ENCODE data around the gene PIGR. TPM values are rescaled to one million over a fixed set of nuclear protein-coding genes. Genes with fewer than 3 reads are reported as not detected.
"Not testable (repeated sequence)": the region's sequence is repeated elsewhere in the genome, so short reads cannot be mapped to it uniquely, and the experiment has no call there.

The PIGR gene
- polyA plus RNA-seq, 4 donors, result 0.87 to 1.7 (median 1.4) TPM

GRCh38 chr1:206935491-206936067 is 10.7 kb downstream of the PIGR start:
- DNase-seq (ENCODE audit: low read depth in 4 of 4, low spot score in 3 of 4), result no peak

GRCh38 chr1:206933333-206933945 is 12.8 kb downstream of the PIGR start:
- no peak for DNase-seq (ENCODE audit: low read depth in 4 of 4, low spot score in 3 of 4)

DNA sequence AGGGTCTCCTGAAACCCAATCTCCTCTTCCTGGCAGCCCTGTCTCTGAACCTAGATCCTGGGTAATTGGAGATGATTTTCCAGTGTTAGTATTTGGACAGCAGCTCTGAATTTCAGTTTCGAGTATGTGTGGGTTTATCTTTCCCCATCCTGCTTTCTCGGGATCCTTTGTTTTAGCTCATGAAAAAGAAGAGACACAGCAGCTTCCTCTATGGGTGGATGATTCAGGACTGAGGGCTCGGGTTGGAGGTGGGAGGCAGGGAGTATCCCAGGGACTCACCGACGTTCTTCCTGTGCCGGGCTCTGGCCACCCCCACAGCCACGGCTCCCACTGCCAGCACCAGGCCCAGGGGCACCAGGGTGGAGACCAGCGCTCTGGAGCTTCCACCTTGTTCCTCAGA is 14.1 kb downstream of the PIGR start:
- DNase-seq (ENCODE audit: low read depth in 4 of 4, low spot score in 3 of 4), result no peak

GRCh38 chr1:206931709-206932108 is 14.6 kb downstream of the PIGR start:
- DNase-seq (ENCODE audit: low read depth in 4 of 4, low spot score in 3 of 4), result no peak

- DNase-seq (ENCODE audit: low read depth in 4 of 4, low spot score in 3 of 4), result no peak
Measured at GRCh38 chr1:206930210-206930798, 16.0 kb downstream of the PIGR start.

DNA sequence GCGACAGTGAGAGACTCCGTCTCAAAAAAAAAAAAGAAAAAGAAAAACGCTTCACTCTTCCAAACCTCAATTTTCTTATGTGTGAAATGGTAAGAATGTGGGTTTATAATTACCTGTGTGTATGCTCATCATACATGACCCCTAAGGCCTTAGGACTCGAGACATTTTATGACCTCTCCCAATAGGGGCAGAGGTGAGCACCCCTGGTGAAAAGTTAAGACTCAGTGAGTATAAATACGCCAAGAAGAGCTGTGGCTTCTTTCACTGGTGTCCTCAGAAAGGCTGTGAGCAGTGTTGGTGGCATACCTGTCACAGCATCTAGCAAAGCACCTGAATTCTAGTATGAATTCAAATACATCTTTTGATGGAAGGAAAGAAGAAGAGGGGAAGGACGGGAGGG is 16.7 kb downstream of the PIGR start:
- no peak for DNase-seq (ENCODE audit: low read depth in 4 of 4, low spot score in 3 of 4)

GRCh38 chr1:206926286-206926685 is 20.0 kb downstream of the PIGR start:
- no peak for DNase-seq (ENCODE audit: low read depth in 4 of 4, low spot score in 3 of 4)

DNA sequence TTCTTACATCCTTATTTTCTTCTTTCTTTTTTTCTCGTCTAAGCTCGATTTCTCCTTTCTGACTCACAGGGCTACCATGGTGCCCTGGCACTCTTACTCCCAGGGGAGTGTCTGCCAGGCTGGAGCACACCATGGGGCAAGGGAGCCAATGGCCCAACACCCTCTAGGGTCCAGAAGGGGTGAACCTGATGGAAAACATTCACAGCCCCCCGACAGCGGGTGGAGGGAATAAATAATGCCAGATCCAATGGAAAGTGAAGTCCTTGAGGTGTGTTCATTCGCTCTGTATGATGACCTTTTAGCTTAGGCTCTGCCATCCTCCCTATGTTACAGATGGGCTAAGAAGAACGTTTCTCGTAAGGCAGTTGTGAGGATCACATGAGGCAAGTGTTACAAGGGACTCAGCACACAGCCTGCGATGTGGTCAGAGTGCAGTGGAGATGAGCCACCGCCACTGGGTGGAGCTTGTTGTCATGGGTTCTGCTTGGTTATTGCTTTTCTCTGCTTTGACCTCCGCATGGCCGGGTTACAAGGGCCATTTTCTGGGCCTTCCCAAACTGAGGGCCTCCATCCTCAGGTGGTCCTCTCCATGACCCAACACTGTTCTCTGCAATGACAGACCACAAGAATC is 21.0 kb downstream of the PIGR start:
- no peak for DNase-seq (ENCODE audit: low read depth in 4 of 4, low spot score in 3 of 4)

GRCh38 chr1:206924592-206925105 is 21.6 kb downstream of the PIGR start:
- DNase-seq (ENCODE audit: low read depth in 4 of 4, low spot score in 3 of 4), result no peak

- not testable (repeated sequence) for DNase-seq (ENCODE audit: low read depth in 4 of 4, low spot score in 3 of 4)
Measured at GRCh38 chr1:206923961-206924557, 22.2 kb downstream of the PIGR start.

DNA sequence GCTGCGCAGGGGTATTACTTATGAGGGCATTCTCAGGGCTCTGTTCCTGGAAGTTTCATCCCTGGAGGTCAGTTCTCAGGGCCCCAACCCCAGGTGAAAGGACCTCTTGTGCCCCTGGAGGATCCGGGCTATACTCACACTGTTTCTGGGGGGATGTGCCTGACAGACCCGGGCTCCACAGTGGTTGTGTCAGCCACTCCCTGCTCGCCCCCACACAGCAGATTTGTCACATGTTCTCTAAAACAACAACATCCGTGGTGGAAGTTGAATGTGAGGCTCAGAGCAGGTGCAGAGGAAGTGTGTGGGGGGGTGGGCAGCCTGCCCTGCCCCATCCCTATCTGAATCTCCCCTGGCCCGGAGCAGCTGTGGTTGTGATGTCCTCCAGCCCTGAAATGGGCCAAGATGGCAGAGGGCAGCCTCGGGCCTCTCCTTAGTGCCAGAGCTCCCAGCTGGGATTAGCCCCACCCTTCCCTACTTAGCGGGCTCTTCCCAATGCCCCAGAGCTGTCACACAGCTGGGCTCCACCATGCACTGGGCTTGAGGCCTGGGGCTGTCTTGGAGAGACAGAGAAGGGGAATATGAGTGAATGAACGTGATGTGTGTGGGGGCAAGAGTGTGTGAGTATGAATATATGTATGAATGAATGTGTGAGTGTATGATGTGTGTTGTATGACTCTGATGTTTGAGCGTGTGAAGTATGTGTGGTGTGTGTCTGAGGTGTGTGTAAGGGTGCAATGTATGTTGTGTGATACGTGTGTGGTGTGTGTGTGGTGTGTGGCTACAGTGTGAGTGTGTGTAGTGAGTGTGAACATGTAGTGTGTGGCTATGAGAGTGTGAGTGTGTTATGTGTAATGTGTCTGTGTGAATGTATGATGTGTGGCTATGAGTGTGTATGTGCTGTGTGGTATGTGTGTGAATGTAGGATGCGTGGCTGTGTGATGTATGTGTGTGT is 23.0 kb downstream of the PIGR start:
- no peak for DNase-seq (ENCODE audit: low read depth in 4 of 4, low spot score in 3 of 4)

GRCh38 chr1:206922524-206922923 is 23.7 kb downstream of the PIGR start:
- DNase-seq (ENCODE audit: low read depth in 4 of 4, low spot score in 3 of 4), result no peak

DNA sequence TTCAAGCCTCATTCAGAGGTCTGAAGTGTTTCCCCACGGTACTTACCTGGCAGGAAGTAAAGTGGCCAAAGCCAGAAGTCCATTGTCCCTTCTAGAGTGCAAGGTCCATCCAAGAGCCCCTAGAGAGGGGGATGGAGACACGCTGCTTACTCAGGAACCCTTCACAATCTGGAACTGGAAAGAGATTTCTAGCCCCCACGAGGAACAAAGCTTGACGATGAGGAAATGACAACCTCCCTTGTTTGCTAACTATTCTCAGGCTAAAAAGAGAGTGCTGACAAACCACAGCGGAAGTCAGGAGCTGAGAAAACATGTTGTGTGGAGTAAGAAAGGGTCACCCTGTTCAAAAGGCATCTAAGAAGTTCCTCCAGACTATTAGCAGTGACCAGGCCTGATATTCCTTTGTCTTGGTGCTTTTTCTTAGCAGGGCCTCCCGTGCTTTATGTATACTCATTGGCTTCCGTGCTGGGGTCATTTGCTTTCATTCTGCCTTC is 24.4 kb downstream of the PIGR start, which contains the start of gene FCMR:
TSS of gene FCMR (minus strand) at position 170 of the 494 bp plus-strand sequence. CDS start at position 83, 87 bp downstream.
- DNase-seq (ENCODE audit: low read depth in 4 of 4, low spot score in 3 of 4), result no peak

GRCh38 chr1:206918076-206918475 is 28.2 kb downstream of the PIGR start:
- no peak for DNase-seq (ENCODE audit: low read depth in 4 of 4, low spot score in 3 of 4)

GRCh38 chr1:206916000-206916709 is 30.1 kb downstream of the PIGR start:
- no peak for DNase-seq (ENCODE audit: low read depth in 4 of 4, low spot score in 3 of 4)

- no peak for DNase-seq (ENCODE audit: low read depth in 4 of 4, low spot score in 3 of 4)
Measured at GRCh38 chr1:206915030-206915735, 31.1 kb downstream of the PIGR start.

- no peak for DNase-seq (ENCODE audit: low read depth in 4 of 4, low spot score in 3 of 4)
Measured at GRCh38 chr1:206913766-206914537, 32.3 kb downstream of the PIGR start.

Measured in right renal pelvis (tissue), 4 donors.